SK-N-SH treated with all-trans-retinoic acid at 6 μM for 48 hours (cell line): ENCODE results near the gene PTPRH.

ENCODE experiments used
- ATAC-seq: fragments of 200-7000 bp; cut with Tn5 transposase; 3 replicates; pipeline ENCODE4 v1.9.1; 2020; ENCODE audit warnings: mild to moderate bottlenecking, moderate library complexity
- BACH2 ChIP-seq: fragments of 250-450 bp; sonication (Bioruptor Pico); IDR thresholded peaks from 2 replicates; pipeline ENCODE4 v1.9.0; 2021; ENCODE audit warnings: mild to moderate bottlenecking, borderline replicate concordance
- CSDC2 ChIP-seq: fragments of 250-450 bp; sonication (Bioruptor Pico); IDR thresholded peaks from 2 replicates; pipeline ENCODE4 v1.5.0; 2020; ENCODE audit warnings: mild to moderate bottlenecking, moderate library complexity
- ESRRG ChIP-seq: fragments of 250-450 bp; sonication (Bioruptor Pico); IDR thresholded peaks from 2 replicates; pipeline ENCODE4 v1.6.1; 2021; ENCODE audit warnings: mild to moderate bottlenecking
- GLIS3 ChIP-seq: fragments of 250-450 bp; sonication (Bioruptor Pico); IDR thresholded peaks from 2 replicates; pipeline ENCODE4 v1.5.0; 2020; ENCODE audit warnings: mild to moderate bottlenecking, moderate library complexity
- OSR1 ChIP-seq: fragments of 250-450 bp; sonication (Bioruptor Pico); IDR thresholded peaks from 2 replicates; pipeline ENCODE4 v1.8.0; 2022; ENCODE audit warnings: moderate library complexity, mild to moderate bottlenecking, inconsistent platforms
- PPARA ChIP-seq: fragments of 250-450 bp; sonication (Bioruptor Pico); IDR thresholded peaks from 2 replicates; pipeline ENCODE4 v1.5.0; 2020; ENCODE audit warnings: mild to moderate bottlenecking, borderline replicate concordance
- RARB ChIP-seq: fragments of 250-450 bp; sonication (Bioruptor Pico); IDR thresholded peaks from 2 replicates; pipeline ENCODE4 v1.8.0; 2021; ENCODE audit warnings: mild to moderate bottlenecking, moderate library complexity
- TCF4 ChIP-seq: fragments of 250-450 bp; sonication (Bioruptor Pico); IDR thresholded peaks from 2 replicates; pipeline ENCODE4 v1.8.0; 2021; ENCODE audit warnings: mild to moderate bottlenecking, moderate library complexity, borderline replicate concordance
- TOX ChIP-seq: fragments of 250-450 bp; sonication (Bioruptor Pico); IDR thresholded peaks from 2 replicates; pipeline ENCODE4 v1.8.0; 2021; ENCODE audit warnings: mild to moderate bottlenecking, moderate library complexity, borderline replicate concordance
- ZC3H10 ChIP-seq: fragments of 250-450 bp; sonication (Bioruptor Pico); IDR thresholded peaks from 2 replicates; pipeline ENCODE4 v1.5.1; 2021; ENCODE audit warnings: mild to moderate bottlenecking, moderate library complexity
- ZFP3 ChIP-seq: fragments of 250-450 bp; sonication (Bioruptor Pico); IDR thresholded peaks from 2 replicates; pipeline ENCODE4 v1.5.0; 2020; ENCODE audit warnings: mild to moderate bottlenecking, moderate library complexity
- ZFP30 ChIP-seq: fragments of 450-650 bp; formaldehyde crosslinking; IDR thresholded peaks from 2 replicates; pipeline ENCODE4 v1.5.0; 2022; ENCODE audit warnings: mild to moderate bottlenecking, moderate library complexity
- ZNF565 ChIP-seq: fragments of 450-650 bp; formaldehyde crosslinking; conservative IDR thresholded peaks from 2 replicates; pipeline ENCODE4 v1.5.0; 2020; ENCODE audit warnings: low read depth, mild to moderate bottlenecking, moderate library complexity
- ZNF8 ChIP-seq: fragments of 450-650 bp; formaldehyde crosslinking; IDR thresholded peaks from 2 replicates; pipeline ENCODE4 v1.5.0; 2020; ENCODE audit warnings: mild to moderate bottlenecking, moderate library complexity
- TF ChIP-seq, protein P1 (sequence below): fragments of 250-450 bp; sonication (Bioruptor Pico); IDR thresholded peaks from 2 replicates; pipeline ENCODE4 v1.5.1; 2021; ENCODE audit warnings: mild to moderate bottlenecking, moderate library complexity
- TF ChIP-seq, protein P2 (sequence below): fragments of 250-450 bp; sonication (Bioruptor Pico); IDR thresholded peaks from 2 replicates; pipeline ENCODE4 v1.8.0; 2021; ENCODE audit warnings: low read depth, mild to moderate bottlenecking, moderate library complexity, borderline replicate concordance
- TF ChIP-seq, protein P3 (sequence below): fragments of 250-450 bp; sonication (Bioruptor Pico); IDR thresholded peaks from 2 replicates; pipeline ENCODE4 v1.8.0; 2020; ENCODE audit warnings: mild to moderate bottlenecking, moderate library complexity, borderline replicate concordance
- TF ChIP-seq, protein P4 (sequence below): fragments of 250-450 bp; sonication (Bioruptor Pico); IDR thresholded peaks from 2 replicates; pipeline ENCODE4 v1.5.0; 2020; ENCODE audit warnings: mild to moderate bottlenecking, moderate library complexity

Gene PTPRH

DNA sequence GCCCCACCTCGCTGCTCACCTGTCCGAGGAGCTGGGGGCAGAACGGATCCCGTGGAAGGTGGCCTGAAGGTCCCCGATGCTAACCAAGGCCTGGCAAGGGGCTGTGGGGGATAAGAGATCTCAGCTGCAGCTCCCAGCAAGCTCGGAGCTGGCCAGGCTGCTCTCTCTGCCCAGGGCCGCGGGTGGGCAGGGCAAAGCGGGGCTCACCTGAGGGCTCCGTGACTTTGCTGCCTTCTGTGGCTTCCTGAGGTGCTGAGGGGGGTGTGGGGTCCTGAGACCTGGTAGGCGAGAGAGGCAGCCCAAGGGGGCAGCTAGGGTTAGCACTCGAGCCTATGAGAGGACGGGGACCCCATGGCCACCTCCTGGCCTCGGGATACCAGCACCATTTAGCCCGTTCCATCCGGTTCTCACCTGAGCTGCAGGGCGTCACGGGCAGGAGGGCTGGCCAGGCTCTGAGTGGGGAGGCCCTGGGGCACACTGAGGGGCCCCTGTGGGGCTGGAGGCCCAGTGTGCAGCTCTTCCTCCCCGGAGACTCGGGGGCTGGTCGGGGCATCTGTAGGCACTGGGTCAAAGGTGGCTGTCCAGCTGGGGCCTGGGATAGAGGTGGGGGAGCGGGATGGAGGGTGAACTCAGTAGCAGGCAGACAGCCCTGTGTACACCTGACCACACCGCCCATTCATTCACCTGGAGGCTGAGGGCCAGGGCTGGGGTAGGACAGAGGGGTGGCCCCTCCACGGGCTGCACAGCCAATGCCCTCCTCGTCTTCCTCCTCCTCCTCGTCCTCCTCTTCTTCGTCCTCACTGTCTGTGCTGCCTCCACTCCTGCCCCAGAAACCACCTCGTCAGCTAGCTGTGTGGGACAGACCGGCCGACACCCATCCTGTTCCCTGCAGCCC, 22.3 kb upstream of the PTPRH start:
- no peak for ATAC-seq
- TF ChIP-seq, protein P1, sequence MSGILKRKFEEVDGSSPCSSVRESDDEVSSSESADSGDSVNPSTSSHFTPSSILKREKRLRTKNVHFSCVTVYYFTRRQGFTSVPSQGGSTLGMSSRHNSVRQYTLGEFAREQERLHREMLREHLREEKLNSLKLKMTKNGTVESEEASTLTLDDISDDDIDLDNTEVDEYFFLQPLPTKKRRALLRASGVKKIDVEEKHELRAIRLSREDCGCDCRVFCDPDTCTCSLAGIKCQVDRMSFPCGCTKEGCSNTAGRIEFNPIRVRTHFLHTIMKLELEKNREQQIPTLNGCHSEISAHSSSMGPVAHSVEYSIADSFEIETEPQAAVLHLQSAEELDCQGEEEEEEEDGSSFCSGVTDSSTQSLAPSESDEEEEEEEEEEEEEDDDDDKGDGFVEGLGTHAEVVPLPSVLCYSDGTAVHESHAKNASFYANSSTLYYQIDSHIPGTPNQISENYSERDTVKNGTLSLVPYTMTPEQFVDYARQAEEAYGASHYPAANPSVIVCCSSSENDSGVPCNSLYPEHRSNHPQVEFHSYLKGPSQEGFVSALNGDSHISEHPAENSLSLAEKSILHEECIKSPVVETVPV (CRISPR knock-in tag): no peak
- TF ChIP-seq CSDC2 (CRISPR knock-in tag) (no peak), TOX (CRISPR knock-in tag) (no peak)
- TF ChIP-seq, protein P2, sequence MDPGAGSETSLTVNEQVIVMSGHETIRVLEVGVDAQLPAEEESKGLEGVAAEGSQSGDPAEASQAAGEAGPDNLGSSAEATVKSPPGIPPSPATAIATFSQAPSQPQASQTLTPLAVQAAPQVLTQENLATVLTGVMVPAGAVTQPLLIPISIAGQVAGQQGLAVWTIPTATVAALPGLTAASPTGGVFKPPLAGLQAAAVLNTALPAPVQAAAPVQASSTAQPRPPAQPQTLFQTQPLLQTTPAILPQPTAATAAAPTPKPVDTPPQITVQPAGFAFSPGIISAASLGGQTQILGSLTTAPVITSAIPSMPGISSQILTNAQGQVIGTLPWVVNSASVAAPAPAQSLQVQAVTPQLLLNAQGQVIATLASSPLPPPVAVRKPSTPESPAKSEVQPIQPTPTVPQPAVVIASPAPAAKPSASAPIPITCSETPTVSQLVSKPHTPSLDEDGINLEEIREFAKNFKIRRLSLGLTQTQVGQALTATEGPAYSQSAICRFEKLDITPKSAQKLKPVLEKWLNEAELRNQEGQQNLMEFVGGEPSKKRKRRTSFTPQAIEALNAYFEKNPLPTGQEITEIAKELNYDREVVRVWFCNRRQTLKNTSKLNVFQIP (CRISPR knock-in tag): no peak

DNA sequence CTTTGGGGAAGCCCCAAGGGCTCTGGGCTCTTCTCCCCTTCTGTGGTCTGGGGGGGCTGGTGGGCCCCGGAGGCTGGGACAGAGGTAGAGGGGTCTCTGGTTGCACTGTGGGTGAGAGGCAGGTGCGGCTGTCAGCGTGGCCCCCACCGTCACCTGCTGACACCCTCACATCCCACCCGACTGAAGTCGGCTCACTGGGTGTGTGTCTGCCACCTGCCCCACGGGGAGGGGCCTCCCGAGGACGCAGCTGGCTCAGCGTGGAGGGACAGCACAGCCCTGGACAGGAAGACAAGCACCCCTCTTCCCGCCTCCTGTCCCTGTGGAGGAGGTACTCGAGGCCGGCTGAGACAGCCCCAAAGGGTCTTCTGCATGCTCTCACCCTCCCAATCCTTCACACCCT, 21.5 kb upstream of the PTPRH start:
- no peak for ATAC-seq
- TF ChIP-seq TCF4 (CRISPR knock-in tag) (no peak), GLIS3 (CRISPR knock-in tag) (no peak), ZFP30 (CRISPR knock-in tag) (no peak), ZC3H10 (CRISPR knock-in tag) (no peak), CSDC2 (CRISPR knock-in tag) (no peak), ZFP3 (CRISPR knock-in tag) (no peak), ESRRG (CRISPR knock-in tag) (no peak), ZNF565 (CRISPR knock-in tag) (no peak), BACH2 (CRISPR knock-in tag) (no peak), RARB (CRISPR knock-in tag) (no peak), TOX (CRISPR knock-in tag) (no peak), PPARA (CRISPR knock-in tag) (no peak), ZNF8 (no peak), OSR1 (CRISPR knock-in tag) (no peak)
- TF ChIP-seq, protein P3, sequence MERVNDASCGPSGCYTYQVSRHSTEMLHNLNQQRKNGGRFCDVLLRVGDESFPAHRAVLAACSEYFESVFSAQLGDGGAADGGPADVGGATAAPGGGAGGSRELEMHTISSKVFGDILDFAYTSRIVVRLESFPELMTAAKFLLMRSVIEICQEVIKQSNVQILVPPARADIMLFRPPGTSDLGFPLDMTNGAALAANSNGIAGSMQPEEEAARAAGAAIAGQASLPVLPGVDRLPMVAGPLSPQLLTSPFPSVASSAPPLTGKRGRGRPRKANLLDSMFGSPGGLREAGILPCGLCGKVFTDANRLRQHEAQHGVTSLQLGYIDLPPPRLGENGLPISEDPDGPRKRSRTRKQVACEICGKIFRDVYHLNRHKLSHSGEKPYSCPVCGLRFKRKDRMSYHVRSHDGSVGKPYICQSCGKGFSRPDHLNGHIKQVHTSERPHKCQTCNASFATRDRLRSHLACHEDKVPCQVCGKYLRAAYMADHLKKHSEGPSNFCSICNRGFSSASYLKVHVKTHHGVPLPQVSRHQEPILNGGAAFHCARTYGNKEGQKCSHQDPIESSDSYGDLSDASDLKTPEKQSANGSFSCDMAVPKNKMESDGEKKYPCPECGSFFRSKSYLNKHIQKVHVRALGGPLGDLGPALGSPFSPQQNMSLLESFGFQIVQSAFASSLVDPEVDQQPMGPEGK (CRISPR knock-in tag): no peak
- TF ChIP-seq, protein P4, sequence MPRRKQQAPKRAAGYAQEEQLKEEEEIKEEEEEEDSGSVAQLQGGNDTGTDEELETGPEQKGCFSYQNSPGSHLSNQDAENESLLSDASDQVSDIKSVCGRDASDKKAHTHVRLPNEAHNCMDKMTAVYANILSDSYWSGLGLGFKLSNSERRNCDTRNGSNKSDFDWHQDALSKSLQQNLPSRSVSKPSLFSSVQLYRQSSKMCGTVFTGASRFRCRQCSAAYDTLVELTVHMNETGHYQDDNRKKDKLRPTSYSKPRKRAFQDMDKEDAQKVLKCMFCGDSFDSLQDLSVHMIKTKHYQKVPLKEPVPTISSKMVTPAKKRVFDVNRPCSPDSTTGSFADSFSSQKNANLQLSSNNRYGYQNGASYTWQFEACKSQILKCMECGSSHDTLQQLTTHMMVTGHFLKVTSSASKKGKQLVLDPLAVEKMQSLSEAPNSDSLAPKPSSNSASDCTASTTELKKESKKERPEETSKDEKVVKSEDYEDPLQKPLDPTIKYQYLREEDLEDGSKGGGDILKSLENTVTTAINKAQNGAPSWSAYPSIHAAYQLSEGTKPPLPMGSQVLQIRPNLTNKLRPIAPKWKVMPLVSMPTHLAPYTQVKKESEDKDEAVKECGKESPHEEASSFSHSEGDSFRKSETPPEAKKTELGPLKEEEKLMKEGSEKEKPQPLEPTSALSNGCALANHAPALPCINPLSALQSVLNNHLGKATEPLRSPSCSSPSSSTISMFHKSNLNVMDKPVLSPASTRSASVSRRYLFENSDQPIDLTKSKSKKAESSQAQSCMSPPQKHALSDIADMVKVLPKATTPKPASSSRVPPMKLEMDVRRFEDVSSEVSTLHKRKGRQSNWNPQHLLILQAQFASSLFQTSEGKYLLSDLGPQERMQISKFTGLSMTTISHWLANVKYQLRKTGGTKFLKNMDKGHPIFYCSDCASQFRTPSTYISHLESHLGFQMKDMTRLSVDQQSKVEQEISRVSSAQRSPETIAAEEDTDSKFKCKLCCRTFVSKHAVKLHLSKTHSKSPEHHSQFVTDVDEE (CRISPR knock-in tag): no peak
- TF ChIP-seq, protein P1 (CRISPR knock-in tag): no peak
- TF ChIP-seq, protein P2 (CRISPR knock-in tag): no peak
